Ecto neural progenitor cell (in vitro differentiated cells): ENCODE measurements around the gene CBFA2T3.
A peak's percentile ranks its signal among the peaks of the same experiment; 100 is the strongest.
"Not testable (repeated sequence)": the region's sequence is repeated elsewhere in the genome, so short reads cannot be mapped to it uniquely, and the experiment has no call there.

ENCODE experiments used
- DNase-seq: peaks from one replicate; pipeline ENCODE4 v3.0.0-alpha.2; 2018; ENCODE audit warnings: low spot score

The CBFA2T3 gene

GRCh38 chr16:89012622-89012995 lies 35.6 kb upstream of the CBFA2T3 start:
- no peak for DNase-seq

GRCh38 chr16:89011909-89012621 lies 35.1 kb upstream of the CBFA2T3 start:
- no peak for DNase-seq

GRCh38 chr16:89010210-89010925 lies 33.4 kb upstream of the CBFA2T3 start:
- DNase-seq = no peak

- DNase-seq = no peak
Measured at GRCh38 chr16:89009343-89010209, 32.6 kb upstream of the CBFA2T3 start.

- DNase-seq = not testable (repeated sequence)
Measured at GRCh38 chr16:89008796-89009195, 31.8 kb upstream of the CBFA2T3 start.

- DNase-seq = no peak
Measured at GRCh38 chr16:89007371-89008249, 30.6 kb upstream of the CBFA2T3 start.

- DNase-seq = no peak
Measured at GRCh38 chr16:89006036-89006752, 29.2 kb upstream of the CBFA2T3 start.

- no peak for DNase-seq
Measured at GRCh38 chr16:89005201-89006035, 28.4 kb upstream of the CBFA2T3 start.

GRCh38 chr16:89004209-89004831 lies 27.3 kb upstream of the CBFA2T3 start:
- DNase-seq = no peak

GRCh38 chr16:89003831-89004208 lies 26.8 kb upstream of the CBFA2T3 start:
- no peak for DNase-seq

- no peak for DNase-seq
Measured at GRCh38 chr16:89002851-89003830, 26.1 kb upstream of the CBFA2T3 start.

GRCh38 chr16:89002081-89002480 lies 25.1 kb upstream of the CBFA2T3 start:
- not testable (repeated sequence) for DNase-seq

GRCh38 chr16:89001117-89002027 lies 24.4 kb upstream of the CBFA2T3 start:
- peak; percentile 68 for DNase-seq

- no peak for DNase-seq
Measured at GRCh38 chr16:89000207-89000959, 23.4 kb upstream of the CBFA2T3 start.

GRCh38 chr16:88999457-89000206 lies 22.6 kb upstream of the CBFA2T3 start:
- DNase-seq = no peak
